Esophagus (tissue), 2 donors: Measurements from ENCODE around the gene MGAT5. TPM values are rescaled to one million over a fixed set of nuclear protein-coding genes. Genes with fewer than 3 reads are reported as not detected.

ENCODE experiments used
- H3K27ac ChIP-seq, 2 donors: one replicate each; pipeline ENCODE4 v1.5.1; 2013; ENCODE audit warnings: low read depth in 2 of 2, mild to moderate bottlenecking in 2 of 2, inconsistent platforms in 1 of 2, low read length in 1 of 2, moderate library complexity in 1 of 2
- H3K27me3 ChIP-seq, 2 donors: one replicate each; pipeline ENCODE4 v1.6.1; 2013; ENCODE audit warnings: low read length in 2 of 2, control low read depth in 1 of 2, mild to moderate bottlenecking in 1 of 2; ENCODE audit not compliant: insufficient read depth in 2 of 2, control insufficient read depth in 1 of 2
- H3K36me3 ChIP-seq, 2 donors: one replicate each; pipeline ENCODE4 v1.6.1; 2013; ENCODE audit warnings: low read length in 1 of 2; ENCODE audit not compliant: control insufficient read depth in 2 of 2, insufficient read depth in 2 of 2
- H3K4me1 ChIP-seq, 2 donors: one replicate each; pipeline ENCODE4 v1.6.1; 2013; ENCODE audit warnings: low read length in 1 of 2; ENCODE audit not compliant: control insufficient read depth in 2 of 2, insufficient read depth in 2 of 2
- H3K4me3 ChIP-seq, 2 donors: one replicate each; pipeline ENCODE4 v1.5.1; 2013; ENCODE audit warnings: low read length in 2 of 2, mild to moderate bottlenecking in 2 of 2, low read depth in 1 of 2, moderate library complexity in 1 of 2
- H3K9me3 ChIP-seq, 2 donors: one replicate each; pipeline ENCODE4 v1.6.1; 2013; ENCODE audit warnings: mild to moderate bottlenecking in 2 of 2, low read depth in 1 of 2, low read length in 1 of 2, moderate library complexity in 1 of 2; ENCODE audit not compliant: control insufficient read depth in 2 of 2, insufficient read depth in 1 of 2
- WGBS, 2 donors: extraction: QIAGEN DNeasy Blood & Tissue Kit; methylation state at CpG; one replicate each; pipeline ENCODE4 v1.1.7; 2013; 5-methylcytosine and 5-hydroxymethylcytosine counted together
- polyA plus RNA-seq, 2 donors: library from polyadenylated mRNA; stranded (reverse); fragments of 200-250 nt; gene quantifications; one replicate each; pipeline ENCODE4 v1.2.3, GENCODE V29; 2013
- donor health status: healthy with polysubstance abuse.
- donor health status: Bipolar disorder and iron deficiency.

MGAT5 gene
- polyA plus RNA-seq, 2 donors: 3.2 to 4.4 TPM

DNA sequence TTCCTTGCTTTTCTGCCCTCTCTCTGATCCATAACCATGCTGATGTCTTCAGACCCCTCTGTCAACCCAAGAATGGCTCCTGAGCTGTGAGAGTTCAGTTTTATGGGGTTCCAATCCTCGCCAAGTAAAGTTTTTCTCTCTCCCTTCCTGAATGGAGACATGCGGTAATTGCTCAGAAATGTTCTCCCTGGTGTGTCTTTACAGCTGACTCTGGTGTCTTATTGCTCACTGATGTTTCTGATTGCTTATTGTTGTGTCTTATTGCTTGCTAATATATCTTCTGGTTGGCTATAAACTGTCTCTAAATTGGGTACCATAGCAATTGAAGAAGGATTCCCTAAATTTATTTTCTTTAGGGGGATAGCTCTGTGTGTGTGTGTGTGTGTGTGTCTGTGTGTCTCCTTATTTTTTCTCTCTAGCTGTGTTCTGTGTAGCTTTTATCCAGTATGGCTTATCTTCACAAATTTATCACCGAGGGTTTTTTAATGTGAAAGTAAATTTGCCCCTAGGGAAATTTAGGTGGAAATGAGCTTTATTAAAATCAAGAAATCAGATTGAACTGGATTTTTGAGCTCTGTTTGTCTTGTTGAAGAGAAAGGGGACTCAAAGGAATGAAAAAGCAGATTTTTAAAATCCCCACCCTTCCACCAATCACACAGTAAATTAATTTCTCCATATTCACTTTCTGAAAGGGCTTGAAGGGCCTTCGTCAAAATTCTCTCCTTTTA is 19.5 kb downstream of the MGAT5 start:
- H3K36me3 ChIP-seq: peaks cover 0 to 2% of the 10 kb centered on the region in 2 donors

DNA sequence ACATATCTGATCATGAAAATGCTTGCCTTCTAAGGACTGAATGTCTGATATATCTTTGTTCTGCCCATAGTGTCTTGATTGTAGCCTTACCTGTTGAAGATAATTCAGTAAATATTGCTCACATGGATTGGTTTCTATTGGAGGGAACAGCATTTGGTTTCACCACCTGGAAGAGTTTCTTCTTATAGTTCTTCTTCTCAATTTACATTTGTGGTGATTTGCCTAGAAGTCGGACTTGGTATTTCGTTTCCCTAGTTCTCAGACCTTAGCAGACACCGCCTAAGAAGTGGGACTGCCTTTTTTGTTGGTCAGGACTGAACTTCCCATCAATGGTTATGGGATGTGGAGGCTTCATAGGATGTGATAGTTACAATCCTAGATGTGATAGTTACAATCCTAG is 20.2 kb downstream of the MGAT5 start:
- WGBS, 2 donors: 94 to 98% methylated on average over 3 of the region's 3 CpGs
- Histone ChIP-seq H3K27me3 (no peaks in the 10 kb centered on the region), H3K4me1 (peaks cover 0 to 6% of the 10 kb centered on the region in 2 donors), H3K27ac (no peak overlapping the region), H3K4me3 (no peak overlapping the region), H3K9me3 (no peaks in the 10 kb centered on the region), H3K36me3 (peaks cover 0 to 2% of the 10 kb centered on the region in 2 donors)

More for the DNA sequence above, 19.5 kb downstream of the MGAT5 start:
- Histone ChIP-seq H3K27ac (no peak overlapping the region), H3K4me3 (no peak overlapping the region), H3K9me3 (no peaks in the 10 kb centered on the region), H3K4me1 (peaks cover 0 to 3% of the 10 kb centered on the region in 2 donors), H3K27me3 (no peaks in the 10 kb centered on the region)
- WGBS, 2 donors: 88 to 90% methylated on average over 4 of the region's 4 CpGs

DNA sequence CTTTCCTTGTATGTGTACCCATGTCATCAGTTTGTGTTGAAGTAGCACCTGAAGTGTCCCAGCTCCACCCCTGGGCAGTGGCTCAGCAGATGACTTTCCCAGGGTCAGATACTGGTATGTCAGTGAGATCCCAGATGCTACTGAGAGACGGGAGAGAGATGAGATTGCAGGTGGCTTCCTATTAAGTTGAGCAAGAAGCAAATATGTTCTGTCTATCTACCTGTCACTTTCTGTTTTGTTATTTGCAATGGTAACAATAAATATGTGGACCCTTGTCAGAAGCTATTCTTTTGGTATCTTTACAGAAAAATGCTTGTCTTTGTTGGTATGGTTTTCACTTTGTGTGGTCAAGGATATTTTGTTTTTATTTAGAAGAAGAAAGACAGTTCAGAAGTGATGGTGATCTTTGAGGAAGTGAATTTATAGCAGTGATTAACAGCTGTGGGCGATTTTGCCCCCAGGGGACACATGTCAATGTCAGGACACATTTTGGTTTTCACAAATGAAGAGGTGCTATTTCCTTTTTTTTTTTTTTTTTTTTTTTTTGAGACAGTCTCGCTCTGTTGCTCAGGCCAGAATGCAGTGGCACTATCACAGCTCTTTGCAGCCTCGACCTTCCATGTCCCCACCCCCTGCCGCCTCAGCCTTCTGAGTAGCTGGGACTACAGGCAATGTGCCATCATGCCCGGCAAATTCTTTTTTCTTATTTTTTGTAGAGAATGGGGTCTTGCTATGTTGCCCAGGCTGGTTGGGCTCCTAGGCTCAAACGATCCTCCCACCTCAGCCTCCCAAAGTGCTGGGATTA is 21.4 kb downstream of the MGAT5 start:
- Histone ChIP-seq H3K27me3 (no peaks in the 10 kb centered on the region), H3K4me1 (peaks cover 0 to 6% of the 10 kb centered on the region in 2 donors), H3K4me3 (no peak overlapping the region), H3K9me3 (no peaks in the 10 kb centered on the region), H3K36me3 (peaks cover 0 to 3% of the 10 kb centered on the region in 2 donors), H3K27ac (no peak overlapping the region)
- 82 to 85% methylated on average over 7 of the region's 7 CpGs for WGBS, 2 donors

DNA sequence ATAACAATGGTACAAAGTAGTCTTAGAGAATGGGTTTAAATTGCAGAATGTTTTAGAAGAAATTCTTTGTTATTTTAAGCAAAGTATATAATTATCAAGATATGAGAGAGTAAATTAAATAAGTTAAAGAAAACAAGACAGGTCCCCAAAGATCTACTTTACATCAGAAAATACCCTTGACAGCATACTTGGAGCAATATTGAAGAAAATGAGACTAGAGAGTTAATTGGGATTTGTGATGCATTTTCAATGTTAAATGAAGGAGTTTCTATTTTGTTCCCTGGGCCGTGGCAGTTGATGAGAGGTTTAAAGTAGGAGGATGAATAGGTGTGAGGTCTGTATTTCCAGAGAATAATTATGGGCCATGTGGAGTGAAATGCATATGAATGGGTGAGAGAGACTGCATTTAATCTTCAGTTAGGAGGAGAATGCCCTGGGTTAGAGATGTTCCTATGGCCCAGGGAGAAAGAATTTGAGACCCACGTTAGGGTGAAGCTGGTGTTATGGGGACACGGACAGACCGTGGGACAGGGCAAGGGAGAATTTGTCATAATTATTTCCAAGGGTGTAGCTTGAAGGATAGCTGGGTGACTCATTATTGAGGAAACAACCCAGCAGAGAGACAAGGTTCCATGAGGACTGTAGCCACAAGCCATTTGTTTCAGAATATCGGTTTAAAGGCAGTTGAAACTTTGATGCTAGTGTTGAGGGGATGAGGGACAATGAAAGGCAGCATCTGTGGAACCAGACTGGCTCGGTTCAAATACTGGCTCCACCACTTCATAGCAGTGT is 22.7 kb downstream of the MGAT5 start:
- no peaks in the 10 kb centered on the region for H3K27me3 ChIP-seq
- H3K27ac ChIP-seq: no peak overlapping the region
- H3K4me1 ChIP-seq: peaks cover 0 to 9% of the 10 kb centered on the region in 2 donors
- H3K36me3 ChIP-seq: peaks cover 3 to 4% of the 10 kb centered on the region in 2 donors
- whole genome bisulfite sequencing, 2 donors: 85 to 92% methylated on average over 6 of the region's 6 CpGs
- H3K9me3 ChIP-seq: no peaks in the 10 kb centered on the region
- no peak overlapping the region for H3K4me3 ChIP-seq

- H3K4me1 ChIP-seq: peaks cover 2 to 11% of the 10 kb centered on the region in 2 donors
- peaks cover 3 to 4% of the 10 kb centered on the region in 2 donors for H3K36me3 ChIP-seq
- H3K27me3 ChIP-seq: no peaks in the 10 kb centered on the region
- no peak overlapping the region for H3K4me3 ChIP-seq
- WGBS, 2 donors: 77 to 94% methylated on average over 4 of the region's 4 CpGs
- no peaks in the 10 kb centered on the region for H3K9me3 ChIP-seq
- H3K27ac ChIP-seq: no peak overlapping the region
Observed at GRCh38 chr2:134277223-134277622, 23.4 kb downstream of the MGAT5 start.

DNA sequence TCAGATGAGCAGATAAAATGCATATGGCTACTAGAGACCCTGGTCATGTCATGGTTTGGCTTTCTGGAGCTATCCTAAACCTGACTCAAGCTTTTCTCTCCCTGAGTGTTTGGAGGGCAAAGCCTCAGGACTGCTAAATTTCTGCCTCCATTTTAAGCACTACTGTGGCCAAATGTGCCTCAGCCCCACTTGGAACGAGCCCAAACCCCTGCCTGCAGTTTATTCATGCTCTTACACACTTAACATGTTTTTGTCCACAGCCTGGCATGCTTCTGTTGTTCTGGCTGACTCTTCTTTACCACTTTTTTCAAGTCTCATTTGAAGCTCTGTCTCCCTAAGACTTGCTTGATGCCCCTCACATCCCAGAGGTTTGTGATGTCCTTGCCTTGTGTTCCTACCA is 24.7 kb downstream of the MGAT5 start:
- H3K27me3 ChIP-seq: no peaks in the 10 kb centered on the region
- no peaks in the 10 kb centered on the region for H3K9me3 ChIP-seq
- peaks cover 3 to 4% of the 10 kb centered on the region in 2 donors for H3K36me3 ChIP-seq
- no peak overlapping the region for H3K27ac ChIP-seq
- H3K4me1 ChIP-seq: peaks cover 2 to 11% of the 10 kb centered on the region in 2 donors
- no peak overlapping the region for H3K4me3 ChIP-seq
- 68 to 93% methylated on average over 1 of the region's 1 CpG for WGBS, 2 donors

- H3K4me3 ChIP-seq: no peak overlapping the region
- WGBS, 2 donors: 85 to 89% methylated on average over 3 of the region's 3 CpGs
Observed at GRCh38 chr2:134279417-134279816, 25.5 kb downstream of the MGAT5 start.

GRCh38 chr2:134280231-134280630 is 26.4 kb downstream of the MGAT5 start:
- peaks cover 2 to 11% of the 10 kb centered on the region in 2 donors for H3K4me1 ChIP-seq
- WGBS, 2 donors: 84 to 86% methylated on average over 5 of the region's 5 CpGs
- H3K27ac ChIP-seq: no peak overlapping the region
- no peak overlapping the region for H3K4me3 ChIP-seq
- no peaks in the 10 kb centered on the region for H3K9me3 ChIP-seq
- H3K27me3 ChIP-seq: no peaks in the 10 kb centered on the region
- H3K36me3 ChIP-seq: peaks cover 3 to 4% of the 10 kb centered on the region in 2 donors

More at GRCh38 chr2:134279417-134279816, 25.5 kb downstream of the MGAT5 start:
- Histone ChIP-seq H3K36me3 (peaks cover 3 to 4% of the 10 kb centered on the region in 2 donors), H3K27ac (no peak overlapping the region), H3K4me1 (peaks cover 2 to 11% of the 10 kb centered on the region in 2 donors), H3K9me3 (no peaks in the 10 kb centered on the region), H3K27me3 (no peaks in the 10 kb centered on the region)

- Histone ChIP-seq H3K4me1 (peaks cover 2 to 11% of the 10 kb centered on the region in 2 donors), H3K4me3 (no peak overlapping the region), H3K27ac (no peak overlapping the region), H3K27me3 (no peaks in the 10 kb centered on the region), H3K9me3 (no peaks in the 10 kb centered on the region), H3K36me3 (peaks cover 3 to 4% of the 10 kb centered on the region in 2 donors)
- WGBS, 2 donors: 96 to 97% methylated on average over 4 of the region's 4 CpGs
Observed at GRCh38 chr2:134280726-134281125, 26.9 kb downstream of the MGAT5 start.
